ENCODE measurements around the gene NAP1L4.

Gene NAP1L4

GRCh38 chr11:2902784-2903671 lies 89.1 kb downstream of the NAP1L4 start:
- no peak for DNase-seq

GRCh38 chr11:2901854-2902783 lies 90.0 kb downstream of the NAP1L4 start:
- peak; percentile 93 for DNase-seq

- no peak for DNase-seq
Measured at GRCh38 chr11:2901196-2901796, 90.8 kb downstream of the NAP1L4 start.

DNA sequence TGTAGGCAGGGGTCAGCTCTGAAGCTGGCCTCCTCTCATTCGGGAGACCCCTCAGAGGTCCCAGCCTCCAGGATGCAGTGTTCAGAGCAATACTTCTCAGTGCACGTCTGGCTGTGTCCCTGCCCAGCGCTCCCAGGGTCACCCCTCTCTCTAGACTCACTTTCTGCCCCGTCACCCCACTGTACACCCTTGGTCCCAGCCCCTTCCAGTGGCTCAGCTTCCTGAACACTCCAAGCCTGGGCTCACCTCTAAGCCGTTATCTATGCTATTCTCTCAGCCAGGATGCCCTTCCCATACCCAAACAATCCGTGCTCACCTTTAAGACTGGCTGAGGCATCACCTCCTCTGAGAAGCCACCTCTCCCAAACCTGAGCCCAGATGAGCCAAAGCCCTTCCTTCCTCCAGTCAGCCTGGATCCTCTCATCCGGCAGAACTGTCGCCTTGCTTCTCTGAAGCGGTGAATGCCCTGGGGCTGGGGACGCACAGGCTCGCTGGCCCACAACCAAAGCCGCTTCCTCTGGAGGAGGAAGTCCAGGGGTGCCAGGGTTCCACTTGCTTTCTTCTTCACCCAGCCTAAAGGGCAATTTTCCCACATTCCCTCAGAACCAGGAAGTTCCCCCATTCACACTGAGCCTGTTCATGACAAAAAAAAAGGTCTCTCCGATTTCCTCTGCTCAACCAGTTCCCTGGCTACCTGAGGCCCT lies 92.9 kb downstream of the NAP1L4 start:
- DNase-seq = no peak

DNA sequence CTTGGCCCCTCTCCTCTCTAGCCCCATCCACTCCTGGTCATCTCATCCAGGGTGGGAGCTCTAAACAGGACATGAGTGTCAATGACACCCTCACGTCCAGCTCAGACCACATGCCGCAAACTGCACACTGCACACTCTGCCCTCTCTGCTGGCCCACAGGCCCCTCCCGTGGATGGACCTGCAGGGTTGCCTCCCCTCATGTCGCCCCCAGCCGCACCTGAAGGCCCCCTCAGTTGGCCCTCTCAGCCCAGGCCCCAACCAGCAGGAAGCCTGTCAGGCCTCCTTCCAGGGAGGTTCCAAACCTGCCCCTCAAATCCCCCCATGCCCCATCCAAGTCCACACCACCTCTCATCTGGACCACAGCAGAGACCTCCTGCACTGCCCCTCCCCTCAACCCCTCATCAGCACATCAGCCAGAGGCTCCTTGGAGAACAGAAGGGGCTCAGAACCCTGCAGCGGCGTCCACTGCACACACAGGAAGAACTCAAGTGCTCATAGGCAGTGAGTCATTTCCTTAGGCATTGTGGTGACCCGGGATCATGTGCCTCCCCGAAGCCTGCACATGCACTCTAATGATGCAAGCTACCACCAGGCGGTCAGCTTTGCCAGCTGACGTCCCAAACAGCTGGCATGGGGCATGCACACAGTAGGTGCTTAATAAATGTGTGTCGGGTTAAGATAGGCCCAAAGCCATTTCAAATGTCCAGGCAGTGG lies 93.6 kb downstream of the NAP1L4 start:
- no peak for DNase-seq

DNA sequence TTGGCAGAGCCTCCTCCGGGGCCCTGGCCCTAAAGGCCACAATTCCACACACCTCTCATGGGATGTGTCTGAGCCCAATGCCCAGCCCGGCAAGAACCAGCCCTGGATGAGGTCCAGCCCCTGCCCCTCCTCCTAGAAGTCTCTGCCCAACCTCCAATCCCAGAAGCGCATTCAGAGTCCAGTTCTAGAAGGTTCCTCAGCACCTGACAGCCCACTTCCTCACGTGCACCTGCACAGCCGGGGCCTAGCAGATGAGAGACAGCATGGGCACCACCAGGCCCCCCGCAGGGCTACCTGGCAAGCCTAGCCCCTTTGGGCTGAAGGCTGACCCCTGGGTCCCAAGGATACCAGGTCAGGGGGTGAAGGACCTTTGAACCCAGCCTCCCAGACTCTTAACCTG lies 95.1 kb downstream of the NAP1L4 start:
- no peak for DNase-seq

DNA sequence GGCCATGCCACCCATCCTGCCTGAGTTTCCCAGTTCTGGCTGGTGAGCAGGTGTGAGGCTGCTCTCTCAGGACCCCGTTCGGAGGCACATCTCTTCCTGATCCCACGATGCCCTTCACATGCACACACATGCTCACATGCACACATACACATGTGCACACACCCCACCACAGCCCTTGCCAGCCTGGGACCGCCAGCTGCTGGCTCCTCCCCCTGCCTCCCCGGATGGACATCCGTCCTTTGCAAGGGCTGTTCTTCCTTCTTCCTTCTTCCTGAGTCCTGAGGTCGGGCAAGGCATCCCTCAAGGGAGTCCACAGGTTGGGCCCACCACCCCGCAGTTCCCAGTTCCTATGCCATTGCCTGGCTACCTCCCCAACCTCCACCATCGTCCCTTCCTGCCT lies 96.1 kb downstream of the NAP1L4 start:
- DNase-seq = no peak

Data from COR-L47 (cell line).